Endothelial cell (in vitro differentiated cells): ENCODE results near the gene ADGRD2. TPM values are rescaled to one million over a fixed set of nuclear protein-coding genes. Genes with fewer than 3 reads are reported as not detected.

ENCODE experiments used
- DNase-seq: peaks from one replicate; pipeline ENCODE4 v3.0.0; 2021; ENCODE audit warnings: low spot score
- H3K27ac Mint-ChIP-seq: one replicate; pipeline ENCODE4 v1.8.0; 2021; ENCODE audit warnings: mixed read lengths, inconsistent platforms; ENCODE audit not compliant: unreplicated experiment
- H3K27me3 Mint-ChIP-seq: one replicate; pipeline ENCODE4 v1.8.0; 2021; ENCODE audit warnings: mild to moderate bottlenecking, moderate library complexity, mixed read lengths, inconsistent platforms; ENCODE audit not compliant: unreplicated experiment
- H3K36me3 Mint-ChIP-seq: one replicate; pipeline ENCODE4 v1.8.0; 2021; ENCODE audit warnings: mild to moderate bottlenecking, low read depth, mixed read lengths, inconsistent platforms; ENCODE audit not compliant: unreplicated experiment
- H3K4me1 Mint-ChIP-seq: one replicate; pipeline ENCODE4 v1.8.0; 2021; ENCODE audit warnings: mild to moderate bottlenecking, mixed read lengths, inconsistent platforms; ENCODE audit not compliant: unreplicated experiment
- H3K4me3 Mint-ChIP-seq: one replicate; pipeline ENCODE4 v1.8.0; 2021; ENCODE audit warnings: mild to moderate bottlenecking, mixed read lengths, inconsistent platforms; ENCODE audit not compliant: unreplicated experiment
- H3K9me3 Mint-ChIP-seq: one replicate; pipeline ENCODE4 v1.8.0; 2021; ENCODE audit warnings: mixed read lengths, inconsistent platforms; ENCODE audit not compliant: unreplicated experiment
- CTCF ChIP-seq: fragments of 200-600 bp; sonication (generic); IDR thresholded peaks from one replicate; pipeline ENCODE4 v1.5.0; 2021; ENCODE audit warnings: antibody characterized with exemption; ENCODE audit not compliant: unreplicated experiment
- total RNA-seq: library from RNA; stranded (reverse); fragmentation: NEBNext Ultra II Directional; extraction: Animal tissue kit (Norgen Biotek cat#: 25700); gene quantifications from one replicate; pipeline ENCODE4 v1.2.1, GENCODE V29; 2021; ENCODE audit not compliant: unreplicated experiment

Gene ADGRD2
- total RNA-seq, 1 donor from 2014 or later = not detected

GRCh38 chr9:124490004-124490403, 39.8 kb downstream of the ADGRD2 start:
- Mint-ChIP-seq H3K4me3 (no peak overlapping the region), H3K27me3 (peaks cover 8% of the 10 kb centered on the region), H3K36me3 (peaks cover 3% of the 10 kb centered on the region), H3K27ac (no peak overlapping the region), H3K9me3 (no peaks in the 10 kb centered on the region), H3K4me1 (no peaks in the 10 kb centered on the region)
- TF ChIP-seq CTCF = no peak
- no peak for DNase-seq

- no peaks in the 10 kb centered on the region for H3K9me3 Mint-ChIP-seq
- no peak overlapping the region for H3K4me3 Mint-ChIP-seq
- DNase-seq = no peak
- H3K27ac Mint-ChIP-seq = no peak overlapping the region
- no peak for TF ChIP-seq CTCF
- H3K4me1 Mint-ChIP-seq = peaks cover 6% of the 10 kb centered on the region
- peaks cover 3% of the 10 kb centered on the region for H3K36me3 Mint-ChIP-seq
- peaks cover 6% of the 10 kb centered on the region for H3K27me3 Mint-ChIP-seq
These were observed 41.1 kb downstream of the ADGRD2 start for GRCh38 chr9:124491049-124491975.

GRCh38 chr9:124492818-124493217, 42.6 kb downstream of the ADGRD2 start:
- Mint-ChIP-seq H3K27me3 (peaks cover 7% of the 10 kb centered on the region), H3K36me3 (peaks cover 3% of the 10 kb centered on the region), H3K4me1 (peaks cover 8% of the 10 kb centered on the region), H3K9me3 (no peaks in the 10 kb centered on the region), H3K4me3 (no peak overlapping the region), H3K27ac (no peak overlapping the region)
- no peak for TF ChIP-seq CTCF
- DNase-seq = no peak

GRCh38 chr9:124493218-124493617, 43.0 kb downstream of the ADGRD2 start:
- Mint-ChIP-seq H3K27ac (no peak overlapping the region), H3K27me3 (peaks cover 7% of the 10 kb centered on the region), H3K9me3 (no peaks in the 10 kb centered on the region), H3K36me3 (peaks cover 3% of the 10 kb centered on the region), H3K4me3 (no peak overlapping the region), H3K4me1 (peaks cover 12% of the 10 kb centered on the region)
- no peak for TF ChIP-seq CTCF
- no peak for DNase-seq

- Mint-ChIP-seq H3K36me3 (peaks cover 3% of the 10 kb centered on the region), H3K4me3 (no peak overlapping the region), H3K27ac (no peak overlapping the region), H3K27me3 (peaks cover 7% of the 10 kb centered on the region), H3K9me3 (no peaks in the 10 kb centered on the region), H3K4me1 (peaks cover 13% of the 10 kb centered on the region)
- DNase-seq = no peak
- TF ChIP-seq CTCF = no peak
These were observed 43.7 kb downstream of the ADGRD2 start for GRCh38 chr9:124493794-124494479.
